Neural cell (in vitro differentiated cells): ENCODE measurements around the gene IPPK. TPM values are rescaled to one million over a fixed set of nuclear protein-coding genes. Genes with fewer than 3 reads are reported as not detected.

Source experiments
- H2AFZ ChIP-seq: fragments of 200-600, 300-800 bp; sonication (generic), shearing (Covaris generic); 2 replicates; pipeline ENCODE4 v1.6.0; 2014; ENCODE audit warnings: low read depth, mild to moderate bottlenecking, antibody characterized with exemption, low read length, moderate library complexity
- H3F3A ChIP-seq: fragments of 200-600 bp; shearing (Covaris generic); 2 replicates; pipeline ENCODE4 v1.6.1; 2016; ENCODE audit warnings: mild to moderate bottlenecking, moderate library complexity, mixed read lengths, antibody characterized with exemption, low read length; ENCODE audit not compliant: insufficient read depth, poor library complexity, severe bottlenecking
- H3K27ac ChIP-seq: fragments of 200-600, 300-800 bp; sonication (generic), shearing (Covaris generic); 2 replicates; pipeline ENCODE4 v1.5.1; 2014; ENCODE audit warnings: mild to moderate bottlenecking, low read length, moderate library complexity
- H3K27me3 ChIP-seq: fragments of 300-800, 200-600 bp; sonication (generic), shearing (Covaris generic); 2 replicates; pipeline ENCODE4 v1.6.0; 2014; ENCODE audit warnings: mild to moderate bottlenecking, low read depth, low read length, moderate library complexity; ENCODE audit not compliant: insufficient read depth
- H3K36me3 ChIP-seq: fragments of 300-800, 200-600 bp; sonication (generic), shearing (Covaris generic); 2 replicates; pipeline ENCODE4 v1.5.1; 2014; ENCODE audit warnings: mild to moderate bottlenecking, antibody characterized with exemption, low read length, moderate library complexity; ENCODE audit not compliant: insufficient read depth
- H3K4me2 ChIP-seq: fragments of 300-800, 200-600 bp; sonication (generic), shearing (Covaris generic); 2 replicates; pipeline ENCODE4 v1.6.0; 2014; ENCODE audit warnings: mild to moderate bottlenecking, low read length
- H3K4me3 ChIP-seq: fragments of 300-800, 200-600 bp; sonication (generic), shearing (Covaris generic); 2 replicates; pipeline ENCODE4 v1.5.1; 2014; ENCODE audit warnings: mild to moderate bottlenecking, low read length, moderate library complexity
- H3K79me2 ChIP-seq: fragments of 200-600 bp; shearing (Covaris generic); replicated peaks from 2 replicates; pipeline ENCODE4 v1.6.0; 2014; ENCODE audit warnings: mild to moderate bottlenecking, low read length, moderate library complexity; ENCODE audit not compliant: insufficient read depth
- H3K9ac ChIP-seq: fragments of 300-800, 200-600 bp; sonication (generic), shearing (Covaris generic); 2 replicates; pipeline ENCODE4 v1.6.1; 2016; ENCODE audit warnings: mild to moderate bottlenecking, low read length, mixed read lengths
- H3K9me2 ChIP-seq: fragments of 200-600 bp; shearing (Covaris generic); 2 replicates; pipeline ENCODE4 v1.6.1; 2016; ENCODE audit warnings: mild to moderate bottlenecking, low read length, mixed read lengths; ENCODE audit not compliant: insufficient read depth
- H3K9me3 ChIP-seq: fragments of 200-600, 300-800 bp; sonication (generic), shearing (Covaris generic); 2 replicates; pipeline ENCODE4 v1.6.1; 2016; ENCODE audit warnings: mild to moderate bottlenecking, mixed run types, low read length, moderate library complexity, mixed read lengths
- H4K20me1 ChIP-seq: fragments of 200-600 bp; shearing (Covaris generic); 2 replicates; pipeline ENCODE4 v1.6.1; 2016; ENCODE audit warnings: mild to moderate bottlenecking, mixed run types; ENCODE audit not compliant: insufficient read depth
- CTCF ChIP-seq: fragments of 450-650 bp; IDR thresholded peaks from 2 replicates; pipeline ENCODE4 v1.5.1; 2014; ENCODE audit warnings: antibody characterized with exemption, mild to moderate bottlenecking, moderate library complexity; ENCODE audit not compliant: poor library complexity, severe bottlenecking
- EP300 ChIP-seq: fragments of 450-650 bp; conservative IDR thresholded peaks from 2 replicates; pipeline ENCODE4 v1.6.1; 2014; ENCODE audit warnings: antibody characterized with exemption, mild to moderate bottlenecking, moderate library complexity; ENCODE audit not compliant: poor library complexity, severe bottlenecking
- EZH2 ChIP-seq: fragments of 200-600, 300-800 bp; shearing (Covaris generic), sonication (generic); IDR thresholded peaks from 2 replicates; pipeline ENCODE4 v1.6.1; 2014; ENCODE audit warnings: antibody characterized with exemption, low read length, borderline replicate concordance, mild to moderate bottlenecking; ENCODE audit not compliant: insufficient read depth, poor library complexity, severe bottlenecking
- MXI1 ChIP-seq: fragments of 450-650 bp; conservative IDR thresholded peaks from 2 replicates; pipeline ENCODE4 v1.6.1; 2014; ENCODE audit warnings: antibody characterized with exemption, mild to moderate bottlenecking; ENCODE audit not compliant: poor library complexity, severe bottlenecking
- POLR2AphosphoS5 ChIP-seq: IDR thresholded peaks from 2 replicates; pipeline ENCODE4 v1.6.1; 2012
- RAD21 ChIP-seq: fragments of 450-650 bp; conservative IDR thresholded peaks from 2 replicates; pipeline ENCODE4 v1.6.1; 2014; ENCODE audit warnings: antibody characterized with exemption, mild to moderate bottlenecking, moderate library complexity
- SMC3 ChIP-seq: fragments of 450-650 bp; conservative IDR thresholded peaks from 2 replicates; pipeline ENCODE4 v1.6.1; 2014; ENCODE audit warnings: antibody characterized with exemption, mild to moderate bottlenecking, moderate library complexity; ENCODE audit not compliant: poor library complexity
- TAF1 ChIP-seq: IDR thresholded peaks from 2 replicates; pipeline ENCODE4 v1.6.1; 2012; ENCODE audit warnings: low read depth
- polyA plus RNA-seq: library from polyadenylated mRNA; depleted of rRNA; stranded (reverse); fragments of >200 nt; gene quantifications from 2 replicates; pipeline ENCODE4 v1.2.3, GENCODE V29; 2014
- TF ChIP-seq, protein P1 (sequence below): IDR thresholded peaks from 2 replicates; pipeline ENCODE4 v1.6.1; 2012; ENCODE audit warnings: borderline replicate concordance

Gene IPPK
- polyA plus RNA-seq, 1 donor from 2014 or later: 34.3 TPM

- no peaks in the 10 kb centered on the region for H4K20me1 ChIP-seq
- peaks cover 5% of the 10 kb centered on the region for H3K36me3 ChIP-seq
- H2AFZ ChIP-seq: no peak overlapping the region
- H3K4me2 ChIP-seq: no peak overlapping the region
- no peaks in the 10 kb centered on the region for H3K9me2 ChIP-seq
- no peaks in the 10 kb centered on the region for H3K79me2 ChIP-seq
- TF ChIP-seq, protein P1, sequence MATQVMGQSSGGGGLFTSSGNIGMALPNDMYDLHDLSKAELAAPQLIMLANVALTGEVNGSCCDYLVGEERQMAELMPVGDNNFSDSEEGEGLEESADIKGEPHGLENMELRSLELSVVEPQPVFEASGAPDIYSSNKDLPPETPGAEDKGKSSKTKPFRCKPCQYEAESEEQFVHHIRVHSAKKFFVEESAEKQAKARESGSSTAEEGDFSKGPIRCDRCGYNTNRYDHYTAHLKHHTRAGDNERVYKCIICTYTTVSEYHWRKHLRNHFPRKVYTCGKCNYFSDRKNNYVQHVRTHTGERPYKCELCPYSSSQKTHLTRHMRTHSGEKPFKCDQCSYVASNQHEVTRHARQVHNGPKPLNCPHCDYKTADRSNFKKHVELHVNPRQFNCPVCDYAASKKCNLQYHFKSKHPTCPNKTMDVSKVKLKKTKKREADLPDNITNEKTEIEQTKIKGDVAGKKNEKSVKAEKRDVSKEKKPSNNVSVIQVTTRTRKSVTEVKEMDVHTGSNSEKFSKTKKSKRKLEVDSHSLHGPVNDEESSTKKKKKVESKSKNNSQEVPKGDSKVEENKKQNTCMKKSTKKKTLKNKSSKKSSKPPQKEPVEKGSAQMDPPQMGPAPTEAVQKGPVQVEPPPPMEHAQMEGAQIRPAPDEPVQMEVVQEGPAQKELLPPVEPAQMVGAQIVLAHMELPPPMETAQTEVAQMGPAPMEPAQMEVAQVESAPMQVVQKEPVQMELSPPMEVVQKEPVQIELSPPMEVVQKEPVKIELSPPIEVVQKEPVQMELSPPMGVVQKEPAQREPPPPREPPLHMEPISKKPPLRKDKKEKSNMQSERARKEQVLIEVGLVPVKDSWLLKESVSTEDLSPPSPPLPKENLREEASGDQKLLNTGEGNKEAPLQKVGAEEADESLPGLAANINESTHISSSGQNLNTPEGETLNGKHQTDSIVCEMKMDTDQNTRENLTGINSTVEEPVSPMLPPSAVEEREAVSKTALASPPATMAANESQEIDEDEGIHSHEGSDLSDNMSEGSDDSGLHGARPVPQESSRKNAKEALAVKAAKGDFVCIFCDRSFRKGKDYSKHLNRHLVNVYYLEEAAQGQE: no peak
- TF ChIP-seq SMC3 (no peak), TAF1 (no peak), RAD21 (no peak), CTCF (no peak), POLR2AphosphoS5 (no peak), EZH2 (no peak), MXI1 (no peak), EP300 (no peak)
- H3K9me3 ChIP-seq: no peaks in the 10 kb centered on the region
- H3F3A ChIP-seq: no peaks in the 10 kb centered on the region
- H3K27me3 ChIP-seq: no peaks in the 10 kb centered on the region
- H3K27ac ChIP-seq: no peak overlapping the region
- H3K4me3 ChIP-seq: no peak overlapping the region
- H3K9ac ChIP-seq: no peak overlapping the region
These were observed 41.9 kb upstream of the IPPK start for GRCh38 chr9:92711844-92712243.

DNA sequence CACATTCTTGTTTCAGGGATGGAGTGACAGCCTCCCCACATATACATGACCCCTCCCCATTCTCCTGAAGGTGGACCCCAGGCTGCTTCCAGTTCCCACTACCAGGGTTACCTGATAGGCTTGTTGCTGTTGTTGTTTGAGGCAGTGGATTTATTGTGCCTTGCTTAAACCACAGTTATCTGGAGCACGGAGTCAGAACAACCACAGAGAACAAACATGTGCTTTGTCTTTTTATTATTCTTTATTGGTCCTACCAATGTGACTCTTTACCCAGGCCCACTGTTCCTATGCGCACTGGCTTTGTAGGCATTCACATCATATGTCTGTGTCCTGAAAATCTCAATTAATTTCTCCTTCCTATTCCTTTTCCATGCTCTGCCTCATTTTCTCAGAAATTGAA, 41.2 kb upstream of the IPPK start:
- Histone ChIP-seq H3K79me2 (no peaks in the 10 kb centered on the region), H4K20me1 (no peaks in the 10 kb centered on the region), H3K4me2 (no peak overlapping the region), H3K27ac (no peak overlapping the region), H3K27me3 (no peaks in the 10 kb centered on the region), H3K36me3 (peaks cover 5% of the 10 kb centered on the region), H2AFZ (no peak overlapping the region), H3K4me3 (no peak overlapping the region), H3F3A (no peaks in the 10 kb centered on the region), H3K9me3 (no peaks in the 10 kb centered on the region), H3K9ac (no peak overlapping the region), H3K9me2 (no peaks in the 10 kb centered on the region)
- TF ChIP-seq POLR2AphosphoS5 (no peak), MXI1 (no peak), RAD21 (no peak), TAF1 (no peak), EZH2 (no peak), EP300 (no peak), CTCF (no peak)
- TF ChIP-seq, protein P1: no peak
